HepG2 (cell line): Measurements from ENCODE around the gene SCGB1C1. TPM values are rescaled to one million over a fixed set of nuclear protein-coding genes. Genes with fewer than 3 reads are reported as not detected.

Source experiments
- GABPA ChIP-seq, 2 experiments: IDR thresholded peaks; 2 replicates each; pipeline ENCODE4 v1.6.1; 2011 to 2016; ENCODE audit warnings: low read depth in 2 of 2, low read length in 1 of 2, missing biosample characterization in 1 of 2, missing genetic modification characterization in 1 of 2
- HES4 ChIP-seq: sonication (generic); formaldehyde crosslinking; IDR thresholded peaks from 2 replicates; pipeline ENCODE4 v1.9.0; 2021; ENCODE audit warnings: mild to moderate bottlenecking, missing genetic modification reagents, borderline replicate concordance
- HMG20B ChIP-seq: conservative IDR thresholded peaks from 2 replicates; pipeline ENCODE4 v1.6.1; 2016; ENCODE audit warnings: missing genetic modification reagents, missing compliant biosample characterization
- MED1 ChIP-seq: sonication (generic); formaldehyde crosslinking; IDR thresholded peaks from 2 replicates; pipeline ENCODE4 v1.4.0; 2020; ENCODE audit warnings: missing genetic modification reagents
- NFATC3 ChIP-seq: sonication (generic); formaldehyde crosslinking; IDR thresholded peaks from 2 replicates; pipeline ENCODE4 v1.5.1; 2020; ENCODE audit warnings: mild to moderate bottlenecking, missing genetic modification reagents
- RORA ChIP-seq: sonication (generic); formaldehyde crosslinking; IDR thresholded peaks from 2 replicates; pipeline ENCODE4 v1.5.0; 2020; ENCODE audit warnings: mild to moderate bottlenecking, missing genetic modification reagents, moderate library complexity
- SAFB2 ChIP-seq: sonication (generic); formaldehyde crosslinking; IDR thresholded peaks from 2 replicates; pipeline ENCODE4 v1.5.1; 2020; ENCODE audit warnings: missing genetic modification reagents, low read depth, mild to moderate bottlenecking, borderline replicate concordance
- SP140L ChIP-seq: sonication (generic); formaldehyde crosslinking; IDR thresholded peaks from 2 replicates; pipeline ENCODE4 v1.4.0; 2020; ENCODE audit warnings: missing genetic modification reagents, borderline replicate concordance
- TBX2 ChIP-seq: sonication (generic); formaldehyde crosslinking; IDR thresholded peaks from 2 replicates; pipeline ENCODE4 v1.5.0; 2020; ENCODE audit warnings: missing genetic modification reagents, mild to moderate bottlenecking, borderline replicate concordance
- ZNF326 ChIP-seq: sonication (generic); formaldehyde crosslinking; IDR thresholded peaks from 2 replicates; pipeline ENCODE4 v1.4.0; 2020; ENCODE audit warnings: missing genetic modification reagents, borderline replicate concordance
- ZNF616 ChIP-seq: sonication (generic); formaldehyde crosslinking; IDR thresholded peaks from 2 replicates; pipeline ENCODE4 v1.5.0; 2020; ENCODE audit warnings: low read depth, mild to moderate bottlenecking, missing genetic modification reagents
- ZNF781 ChIP-seq: sonication (generic); formaldehyde crosslinking; IDR thresholded peaks from 2 replicates; pipeline ENCODE4 v1.5.1; 2020; ENCODE audit warnings: borderline replicate concordance, mild to moderate bottlenecking, missing genetic modification reagents; ENCODE audit errors: not compliant biosample characterization
- ZNF891 ChIP-seq: sonication (generic); formaldehyde crosslinking; IDR thresholded peaks from 2 replicates; pipeline ENCODE4 v1.5.0; 2020; ENCODE audit warnings: mild to moderate bottlenecking, missing genetic modification reagents
- polyA plus RNA-seq, 8 experiments: library from polyadenylated mRNA; depleted of rRNA in 3 of 8; stranded (reverse) in 7 of 8; unstranded in 1 of 8; fragments of >200 nt; fragmentation: Illumina TruSeq in 4 of 8; extraction: Trizol in 4 of 8; gene quantifications; 2 replicates each; pipeline versions ENCODE4 v1.2.1 to v1.2.3, GENCODE V29; 2011 to 2016; ENCODE audit warnings: low read depth in 4 of 8, missing spikeins in 1 of 8, mixed read lengths in 1 of 8; ENCODE audit not compliant: insufficient read depth in 1 of 8
- total RNA-seq, 5 experiments: library from RNA; depleted of rRNA; stranded (reverse); fragments of >200 nt; fragmentation: Illumina TruSeq; extraction: Trizol; gene quantifications; 2 replicates each; pipeline ENCODE4 v1.2.3, GENCODE V29; 2016; ENCODE audit warnings: low read depth in 1 of 5
- TF ChIP-seq, protein P1 (sequence below): sonication (generic); formaldehyde crosslinking; IDR thresholded peaks from 2 replicates; pipeline ENCODE4 v1.5.0; 2020; ENCODE audit warnings: mild to moderate bottlenecking, missing genetic modification reagents, borderline replicate concordance
- TF ChIP-seq, protein P2 (sequence below): sonication (generic); formaldehyde crosslinking; IDR thresholded peaks from 2 replicates; pipeline ENCODE4 v1.8.1; 2023; ENCODE audit warnings: mild to moderate bottlenecking, moderate library complexity, missing genetic modification reagents
- TF ChIP-seq, protein P3 (sequence below): sonication (generic); formaldehyde crosslinking; conservative IDR thresholded peaks from 2 replicates; pipeline ENCODE4 v1.8.1; 2023; ENCODE audit warnings: missing genetic modification reagents
- TF ChIP-seq, protein P4 (sequence below): sonication (generic); formaldehyde crosslinking; IDR thresholded peaks from 2 replicates; pipeline ENCODE4 v1.8.1; 2023; ENCODE audit warnings: mild to moderate bottlenecking, inconsistent platforms, moderate library complexity, missing genetic modification reagents, borderline replicate concordance
- TF ChIP-seq, protein P5 (sequence below): sonication (generic); formaldehyde crosslinking; IDR thresholded peaks from 2 replicates; pipeline ENCODE4 v1.5.0; 2020; ENCODE audit warnings: missing genetic modification reagents
- TF ChIP-seq, protein P6 (sequence below): sonication (generic); formaldehyde crosslinking; IDR thresholded peaks from 2 replicates; pipeline ENCODE4 v1.9.0; 2022; ENCODE audit warnings: missing genetic modification reagents, mild to moderate bottlenecking, borderline replicate concordance

The SCGB1C1 gene
- total and polyA plus RNA-seq, 2 of the 13 experiments (the other 11 are each of a cell fraction or from before 2014, with no cell fraction given), result not detected

DNA sequence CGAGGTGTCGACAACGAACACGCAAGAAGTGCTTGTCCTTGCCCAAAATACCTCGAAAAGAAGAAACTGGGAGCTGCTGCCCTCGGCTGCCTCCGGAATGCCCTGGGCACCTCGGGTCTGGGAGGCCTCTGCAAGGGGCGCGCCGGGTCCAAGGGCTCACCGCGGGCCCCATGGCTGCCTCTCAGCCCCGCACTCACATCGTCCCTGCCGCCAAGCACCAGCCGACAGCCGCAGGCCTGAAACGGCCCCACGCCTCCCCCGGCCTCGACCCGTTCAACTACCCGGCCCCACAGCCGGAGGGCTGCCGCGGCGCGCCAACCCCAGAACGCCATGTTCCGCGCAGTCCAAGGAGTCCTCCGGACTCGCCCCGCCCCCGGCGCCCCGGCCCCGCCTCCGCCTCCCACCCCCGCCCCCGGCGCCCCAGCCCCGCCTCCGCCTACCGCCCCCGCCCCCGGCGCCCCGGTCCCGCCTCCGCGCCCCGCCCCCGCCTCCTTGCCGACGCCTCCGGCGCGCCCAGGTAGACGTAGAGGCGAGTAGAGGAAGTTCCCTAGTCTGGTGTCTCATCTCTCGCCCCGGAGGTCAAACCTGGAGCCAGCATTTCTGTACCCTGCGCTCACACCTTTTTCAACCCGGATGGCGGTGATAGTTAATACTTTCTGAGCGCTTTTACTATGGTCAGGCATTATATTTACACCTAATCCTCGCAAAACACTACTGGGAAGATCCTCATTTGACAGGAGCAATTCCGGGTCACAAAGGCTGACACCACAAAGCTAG, 43.3 kb downstream of the SCGB1C1 start, which contains the start of gene SIRT3 (continued):
- TF ChIP-seq, protein P1, sequence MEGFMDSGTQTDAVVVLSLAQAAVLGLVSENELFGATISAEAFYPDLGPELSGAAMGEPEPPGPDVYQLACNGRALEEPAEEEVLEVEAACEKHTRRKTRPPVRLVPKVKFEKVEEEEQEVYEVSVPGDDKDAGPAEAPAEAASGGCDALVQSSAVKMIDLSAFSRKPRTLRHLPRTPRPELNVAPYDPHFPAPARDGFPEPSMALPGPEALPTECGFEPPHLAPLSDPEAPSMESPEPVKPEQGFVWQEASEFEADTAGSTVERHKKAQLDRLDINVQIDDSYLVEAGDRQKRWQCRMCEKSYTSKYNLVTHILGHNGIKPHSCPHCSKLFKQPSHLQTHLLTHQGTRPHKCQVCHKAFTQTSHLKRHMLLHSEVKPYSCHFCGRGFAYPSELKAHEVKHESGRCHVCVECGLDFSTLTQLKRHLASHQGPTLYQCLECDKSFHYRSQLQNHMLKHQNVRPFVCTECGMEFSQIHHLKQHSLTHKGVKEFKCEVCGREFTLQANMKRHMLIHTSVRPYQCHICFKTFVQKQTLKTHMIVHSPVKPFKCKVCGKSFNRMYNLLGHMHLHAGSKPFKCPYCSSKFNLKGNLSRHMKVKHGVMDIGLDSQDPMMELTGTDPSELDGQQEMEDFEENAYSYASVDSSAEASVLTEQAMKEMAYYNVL (CRISPR knock-in tag), result 0 out of 2 replicates have a peak, but pooled peaks have one; percentile 10
- TF ChIP-seq, protein P2, sequence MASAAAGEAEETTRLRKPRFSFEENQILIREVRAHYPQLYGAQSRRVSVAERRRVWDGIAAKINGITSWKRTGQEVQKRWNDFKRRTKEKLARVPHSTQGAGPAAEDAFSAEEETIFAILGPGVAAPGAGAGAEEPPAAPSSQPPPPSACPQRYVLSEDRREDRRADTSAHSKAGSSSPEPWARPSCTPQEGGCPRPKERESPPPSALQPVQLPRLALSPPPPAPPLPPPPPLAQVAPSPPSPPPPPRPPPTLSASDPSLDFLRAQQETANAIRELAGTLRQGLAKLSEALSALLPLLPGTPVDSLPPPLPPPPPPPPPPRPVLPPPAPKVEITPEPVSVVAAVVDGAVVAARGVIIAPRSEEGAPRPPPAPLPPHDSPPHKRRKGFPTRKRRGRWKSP (CRISPR knock-in tag), result no peak
- TF ChIP-seq, protein P3, sequence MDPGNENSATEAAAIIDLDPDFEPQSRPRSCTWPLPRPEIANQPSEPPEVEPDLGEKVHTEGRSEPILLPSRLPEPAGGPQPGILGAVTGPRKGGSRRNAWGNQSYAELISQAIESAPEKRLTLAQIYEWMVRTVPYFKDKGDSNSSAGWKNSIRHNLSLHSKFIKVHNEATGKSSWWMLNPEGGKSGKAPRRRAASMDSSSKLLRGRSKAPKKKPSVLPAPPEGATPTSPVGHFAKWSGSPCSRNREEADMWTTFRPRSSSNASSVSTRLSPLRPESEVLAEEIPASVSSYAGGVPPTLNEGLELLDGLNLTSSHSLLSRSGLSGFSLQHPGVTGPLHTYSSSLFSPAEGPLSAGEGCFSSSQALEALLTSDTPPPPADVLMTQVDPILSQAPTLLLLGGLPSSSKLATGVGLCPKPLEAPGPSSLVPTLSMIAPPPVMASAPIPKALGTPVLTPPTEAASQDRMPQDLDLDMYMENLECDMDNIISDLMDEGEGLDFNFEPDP (CRISPR knock-in tag), result no peak
- TF ChIP-seq, protein P4, sequence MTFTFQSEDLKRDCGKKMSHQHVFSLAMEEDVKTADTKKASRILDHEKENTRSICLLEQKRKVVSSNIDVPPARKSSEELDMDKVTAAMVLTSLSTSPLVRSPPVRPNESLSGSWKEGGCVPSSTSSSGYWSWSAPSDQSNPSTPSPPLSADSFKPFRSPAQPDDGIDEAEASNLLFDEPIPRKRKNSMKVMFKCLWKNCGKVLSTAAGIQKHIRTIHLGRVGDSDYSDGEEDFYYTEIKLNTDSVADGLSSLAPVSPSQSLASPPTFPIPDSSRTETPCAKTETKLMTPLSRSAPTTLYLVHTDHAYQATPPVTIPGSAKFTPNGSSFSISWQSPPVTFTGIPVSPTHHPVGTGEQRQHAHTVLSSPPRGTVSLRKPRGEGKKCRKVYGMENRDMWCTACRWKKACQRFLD (CRISPR knock-in tag), result 0 out of 2 replicates have a peak, but pooled peaks have one; percentile 7
- TF ChIP-seq SAFB2 (CRISPR knock-in tag), result no peak
- TF ChIP-seq HES4 (CRISPR knock-in tag), result peak; percentile 94
- no peak for TF ChIP-seq SP140L (CRISPR knock-in tag)
- TF ChIP-seq, protein P5, sequence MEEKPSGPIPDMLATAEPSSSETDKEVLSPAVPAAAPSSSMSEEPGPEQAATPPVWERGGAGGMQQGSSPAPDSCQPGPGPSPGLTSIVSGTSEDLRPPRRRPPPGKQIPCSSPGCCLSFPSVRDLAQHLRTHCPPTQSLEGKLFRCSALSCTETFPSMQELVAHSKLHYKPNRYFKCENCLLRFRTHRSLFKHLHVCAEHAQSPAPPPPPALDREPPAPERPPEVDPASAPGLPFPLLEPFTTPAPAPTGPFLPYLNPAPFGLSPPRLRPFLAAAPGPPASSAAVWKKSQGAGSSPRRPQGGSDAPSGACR (CRISPR knock-in tag), result 0 out of 2 replicates have a peak, but pooled peaks have one; percentile 12
- TF ChIP-seq, protein P6, sequence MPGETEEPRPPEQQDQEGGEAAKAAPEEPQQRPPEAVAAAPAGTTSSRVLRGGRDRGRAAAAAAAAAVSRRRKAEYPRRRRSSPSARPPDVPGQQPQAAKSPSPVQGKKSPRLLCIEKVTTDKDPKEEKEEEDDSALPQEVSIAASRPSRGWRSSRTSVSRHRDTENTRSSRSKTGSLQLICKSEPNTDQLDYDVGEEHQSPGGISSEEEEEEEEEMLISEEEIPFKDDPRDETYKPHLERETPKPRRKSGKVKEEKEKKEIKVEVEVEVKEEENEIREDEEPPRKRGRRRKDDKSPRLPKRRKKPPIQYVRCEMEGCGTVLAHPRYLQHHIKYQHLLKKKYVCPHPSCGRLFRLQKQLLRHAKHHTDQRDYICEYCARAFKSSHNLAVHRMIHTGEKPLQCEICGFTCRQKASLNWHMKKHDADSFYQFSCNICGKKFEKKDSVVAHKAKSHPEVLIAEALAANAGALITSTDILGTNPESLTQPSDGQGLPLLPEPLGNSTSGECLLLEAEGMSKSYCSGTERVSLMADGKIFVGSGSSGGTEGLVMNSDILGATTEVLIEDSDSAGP (CRISPR knock-in tag), result peak; percentile 4; the same call in 1 of the 2 replicates
- TF ChIP-seq NFATC3 (CRISPR knock-in tag), result no peak
- no peak for TF ChIP-seq HMG20B (CRISPR knock-in tag)
- TF ChIP-seq GABPA (IDR thresholded peaks at IDR 0.05; ENCODE audit: low read depth, low read length), result peak; percentile 51
- no peak for TF ChIP-seq GABPA (CRISPR knock-in tag; IDR thresholded peaks at IDR 0.05; ENCODE audit: low read depth)
- peak; percentile 14; the same call in 1 of the 2 replicates for TF ChIP-seq TBX2 (CRISPR knock-in tag)
- no peak for TF ChIP-seq RORA
- peak; percentile 80; the same call in 1 of the 2 replicates for TF ChIP-seq ZNF616 (CRISPR knock-in tag)
- peak; percentile 31; the same call in 1 of the 2 replicates for TF ChIP-seq ZNF891 (CRISPR knock-in tag)
- no peak for TF ChIP-seq ZNF326 (CRISPR knock-in tag)
- peak; percentile 52 for TF ChIP-seq ZNF781 (CRISPR knock-in tag)
- peak; percentile 43; the same call in 1 of the 2 replicates for TF ChIP-seq MED1
